Measurements from ENCODE around the gene CHD6.

The CHD6 gene

GRCh38 chr20:41621421-41621820 is 3.2 kb upstream of the CHD6 start:
- DNase-seq (ENCODE audit: low read depth, low spot score), result no peak

GRCh38 chr20:41619360-41620100 is 1.4 kb upstream of the CHD6 start:
- no peak for DNase-seq (ENCODE audit: low read depth, low spot score)

- DNase-seq (ENCODE audit: low read depth, low spot score), result no peak
These were observed 682 bp upstream of the CHD6 start for GRCh38 chr20:41618807-41619311.

GRCh38 chr20:41617059-41617901 is 897 bp downstream of the CHD6 start:
- no peak for DNase-seq (ENCODE audit: low read depth, low spot score)

- DNase-seq (ENCODE audit: low read depth, low spot score), result no peak
These were observed 1.9 kb downstream of the CHD6 start for GRCh38 chr20:41616228-41616627.

GRCh38 chr20:41615676-41616075 is 2.5 kb downstream of the CHD6 start:
- DNase-seq (ENCODE audit: low read depth, low spot score), result no peak

- no peak for DNase-seq (ENCODE audit: low read depth, low spot score)
These were observed 3.1 kb downstream of the CHD6 start for GRCh38 chr20:41615110-41615509.

- no peak for DNase-seq (ENCODE audit: low read depth, low spot score)
These were observed 4.9 kb downstream of the CHD6 start for GRCh38 chr20:41613321-41613720.

GRCh38 chr20:41609474-41609873 is 8.7 kb downstream of the CHD6 start:
- no peak for DNase-seq (ENCODE audit: low read depth, low spot score)

GRCh38 chr20:41608606-41609005 is 9.6 kb downstream of the CHD6 start:
- no peak for DNase-seq (ENCODE audit: low read depth, low spot score)

GRCh38 chr20:41607791-41608190 is 10.4 kb downstream of the CHD6 start:
- DNase-seq (ENCODE audit: low read depth, low spot score), result no peak

GRCh38 chr20:41604002-41604401 is 14.2 kb downstream of the CHD6 start:
- DNase-seq (ENCODE audit: low read depth, low spot score), result no peak

- no peak for DNase-seq (ENCODE audit: low read depth, low spot score)
These were observed 16.4 kb downstream of the CHD6 start for GRCh38 chr20:41601742-41602141.

- no peak for DNase-seq (ENCODE audit: low read depth, low spot score)
These were observed 17.1 kb downstream of the CHD6 start for GRCh38 chr20:41600926-41601631.

- no peak for DNase-seq (ENCODE audit: low read depth, low spot score)
These were observed 18.5 kb downstream of the CHD6 start for GRCh38 chr20:41599699-41600104.

GRCh38 chr20:41598719-41599118 is 19.5 kb downstream of the CHD6 start:
- no peak for DNase-seq (ENCODE audit: low read depth, low spot score)

- DNase-seq (ENCODE audit: low read depth, low spot score), result no peak
These were observed 23.5 kb downstream of the CHD6 start for GRCh38 chr20:41594514-41595322.

GRCh38 chr20:41592516-41593216 is 25.5 kb downstream of the CHD6 start:
- DNase-seq (ENCODE audit: low read depth, low spot score), result no peak

GRCh38 chr20:41587956-41588355 is 30.2 kb downstream of the CHD6 start:
- DNase-seq (ENCODE audit: low read depth, low spot score), result no peak

GRCh38 chr20:41587523-41587922 is 30.7 kb downstream of the CHD6 start:
- DNase-seq (ENCODE audit: low read depth, low spot score), result no peak

GRCh38 chr20:41586772-41587171 is 31.4 kb downstream of the CHD6 start:
- DNase-seq (ENCODE audit: low read depth, low spot score), result no peak

All from activated naive CD8-positive, alpha-beta T cell treated with anti-CD3 and anti-CD28 coated beads, Interleukin-2, amount 50 U/mL, for 16 hours (primary cell).